ENCODE data around the gene MRPL44. TPM values are rescaled to one million over a fixed set of nuclear protein-coding genes. Genes with fewer than 3 reads are reported as not detected.

The MRPL44 gene
- total RNA-seq, 2 experiments from 2014 or later, result 32.5 to 33.0 TPM

DNA sequence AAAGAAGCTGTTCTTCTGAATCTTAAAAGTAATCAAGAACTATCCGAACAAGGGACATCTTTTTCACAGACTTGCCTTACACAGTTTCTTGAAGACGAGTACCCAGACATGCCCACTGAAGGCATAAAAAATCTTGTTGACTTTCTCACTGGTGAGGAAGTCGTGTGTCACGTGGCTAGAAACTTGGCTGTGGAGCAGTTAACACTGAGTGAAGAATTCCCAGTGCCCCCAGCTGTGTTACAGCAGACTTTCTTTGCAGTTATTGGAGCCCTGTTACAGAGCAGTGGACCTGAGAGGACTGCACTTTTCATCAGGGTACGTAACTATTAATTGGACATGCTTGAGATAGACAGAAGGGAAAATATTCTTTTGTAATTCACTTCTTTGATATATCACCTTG lies 2.4 kb downstream of the MRPL44 start:
- ChIA-PET CTCF (interaction anchor here (3.7 kb wide), 1 partner anchor 11 kb away, joined by 37 read pairs; no protein-coding TSS in a partner anchor), POLR2A (interaction anchor here (0.8 kb wide), 1 partner anchor 12 kb away, joined by 3 read pairs; no protein-coding TSS in a partner anchor)
- no peak for DNase-seq
- H3K27ac Mint-ChIP-seq, result peak overlapping the region; percentile 42
- H3K9me3 Mint-ChIP-seq, result no peaks in the 10 kb centered on the region
- H3K27me3 Mint-ChIP-seq, result no peaks in the 10 kb centered on the region
- peaks cover 63% of the 10 kb centered on the region for H3K4me1 Mint-ChIP-seq
- peak overlapping the region; percentile 39 for H3K4me3 Mint-ChIP-seq
- H3K36me3 Mint-ChIP-seq (ENCODE audit: low read depth), result peaks cover 43% of the 10 kb centered on the region

DNA sequence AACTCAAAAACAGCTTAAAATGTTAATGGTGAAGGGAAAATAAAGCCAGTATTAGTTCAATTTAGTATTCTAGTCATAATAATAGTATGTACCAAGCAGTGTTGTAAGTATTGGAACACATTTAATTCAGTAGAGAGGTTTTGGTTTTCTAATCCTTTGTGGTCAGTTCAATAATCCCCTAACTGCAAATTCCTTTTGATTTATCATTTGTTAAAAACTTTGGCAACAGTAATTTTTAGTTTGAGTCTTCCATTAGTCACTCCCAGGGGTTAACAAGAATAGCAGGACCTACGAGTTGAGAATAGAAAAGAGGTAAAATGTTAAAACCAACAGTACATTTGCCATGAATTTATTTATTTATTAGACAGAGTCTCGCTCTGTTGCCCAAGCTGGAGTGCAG lies 10.7 kb downstream of the MRPL44 start:
- no peak for DNase-seq
- Mint-ChIP-seq H3K36me3 (ENCODE audit: low read depth) (peaks cover 35% of the 10 kb centered on the region), H3K4me3 (no peak overlapping the region), H3K27ac (no peak overlapping the region), H3K4me1 (peaks cover 10% of the 10 kb centered on the region), H3K9me3 (no peaks in the 10 kb centered on the region), H3K27me3 (no peaks in the 10 kb centered on the region)
- POLR2A ChIA-PET, result interaction anchor here (1.1 kb wide), 1 partner anchor 10 kb away, joined by 4 read pairs; no protein-coding TSS in a partner anchor
- CTCF ChIA-PET, result interaction anchor here (0.6 to 5.6 kb wide), 7 partner anchors 10 to 688 kb away, joined by 3 to 82 read pairs (median 5); no protein-coding TSS in a partner anchor

GRCh38 chr2:223969315-223969714 lies 12.1 kb downstream of the MRPL44 start:
- ChIA-PET POLR2A (interaction anchor here (0.8 to 2.4 kb wide), 8 partner anchors 11 to 314 kb away, joined by 3 to 9 read pairs (median 4); partner anchors contain the start of gene MRPL44), CTCF (interaction anchor here (0.6 to 5.6 kb wide), 24 partner anchors 9 to 998 kb away, joined by 3 to 82 read pairs (median 8); partner anchors contain the start of gene MRPL44)
- no peak overlapping the region for H3K27ac Mint-ChIP-seq
- no peak for DNase-seq
- H3K27me3 Mint-ChIP-seq, result no peaks in the 10 kb centered on the region
- peaks cover 29% of the 10 kb centered on the region for H3K36me3 Mint-ChIP-seq (ENCODE audit: low read depth)
- no peaks in the 10 kb centered on the region for H3K9me3 Mint-ChIP-seq
- H3K4me1 Mint-ChIP-seq, result peaks cover 5% of the 10 kb centered on the region
- H3K4me3 Mint-ChIP-seq, result no peak overlapping the region

DNA sequence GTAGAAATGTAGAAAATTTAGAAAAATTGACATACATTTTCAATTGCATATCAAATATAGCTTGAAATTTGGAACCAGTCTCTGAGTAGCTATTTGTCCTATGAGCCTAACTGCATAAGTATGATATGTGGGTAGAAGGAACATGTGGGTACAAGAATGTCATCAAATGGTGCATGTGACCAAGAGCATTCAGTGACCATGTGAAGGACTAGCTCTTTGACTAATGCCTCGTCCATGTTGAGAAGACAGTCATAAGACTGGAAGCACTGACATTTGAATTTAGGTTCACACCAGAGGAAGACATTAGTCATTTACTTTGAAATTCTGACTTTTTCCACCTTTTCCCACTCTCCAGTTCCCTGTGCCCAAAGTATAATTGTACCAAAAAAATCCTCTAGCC lies 12.6 kb downstream of the MRPL44 start:
- Mint-ChIP-seq H3K27ac (no peak overlapping the region), H3K36me3 (ENCODE audit: low read depth) (peaks cover 25% of the 10 kb centered on the region), H3K4me1 (peaks cover 5% of the 10 kb centered on the region), H3K9me3 (no peaks in the 10 kb centered on the region), H3K27me3 (no peaks in the 10 kb centered on the region), H3K4me3 (no peak overlapping the region)
- ChIA-PET CTCF (interaction anchor here (0.6 to 5.6 kb wide), 46 partner anchors 9 to 998 kb away, joined by 3 to 82 read pairs (median 4); partner anchors contain the start of genes CUL3, MRPL44 and SERPINE2), POLR2A (interaction anchor here (0.8 to 2.4 kb wide), 9 partner anchors 12 to 313 kb away, joined by 3 to 9 read pairs (median 4); partner anchors contain the start of gene MRPL44)
- no peak for DNase-seq

- H3K9me3 Mint-ChIP-seq, result no peaks in the 10 kb centered on the region
- peaks cover 24% of the 10 kb centered on the region for H3K36me3 Mint-ChIP-seq (ENCODE audit: low read depth)
- H3K4me3 Mint-ChIP-seq, result no peak overlapping the region
- CTCF ChIA-PET, result interaction anchor here (0.7 to 5.6 kb wide), 48 partner anchors 9 to 615 kb away, joined by 3 to 82 read pairs (median 4); partner anchors contain the start of genes CUL3, MRPL44 and SERPINE2
- no peak overlapping the region for H3K27ac Mint-ChIP-seq
- DNase-seq, result peak; percentile 37
- POLR2A ChIA-PET, result interaction anchor here (0.9 to 2.4 kb wide), 8 partner anchors 13 to 312 kb away, joined by 3 to 9 read pairs (median 4); partner anchors contain the start of gene MRPL44
- H3K27me3 Mint-ChIP-seq, result no peaks in the 10 kb centered on the region
- H3K4me1 Mint-ChIP-seq, result peaks cover 5% of the 10 kb centered on the region
Observed at GRCh38 chr2:223970343-223971128, 13.3 kb downstream of the MRPL44 start.

DNA sequence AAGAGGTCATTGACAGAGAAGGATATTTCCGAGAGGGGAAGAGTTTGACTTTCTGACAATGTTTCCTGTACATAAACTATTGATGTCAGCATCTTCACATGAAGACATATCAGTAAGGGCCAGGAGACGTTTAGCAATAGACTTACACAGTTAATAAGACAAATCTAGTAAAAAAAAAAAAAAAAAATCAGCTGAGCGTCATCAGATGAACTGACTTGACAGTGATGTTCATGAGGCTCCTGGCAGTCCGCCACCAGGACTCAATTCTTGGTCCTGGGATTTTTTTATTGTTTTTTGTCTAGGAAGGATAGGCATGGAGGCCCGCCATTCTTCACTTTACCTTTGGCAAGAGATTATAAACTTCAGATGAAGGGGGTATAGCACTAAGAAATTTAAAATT lies 14.5 kb downstream of the MRPL44 start:
- Mint-ChIP-seq H3K4me1 (peaks cover 3% of the 10 kb centered on the region), H3K4me3 (no peak overlapping the region), H3K36me3 (ENCODE audit: low read depth) (peaks cover 18% of the 10 kb centered on the region), H3K27me3 (no peaks in the 10 kb centered on the region), H3K9me3 (no peaks in the 10 kb centered on the region), H3K27ac (no peak overlapping the region)
- DNase-seq, result no peak
- CTCF ChIA-PET, result interaction anchor here (2.0 to 5.6 kb wide), 4 partner anchors 11 to 315 kb away, joined by 6 to 82 read pairs (median 30); no protein-coding TSS in a partner anchor
- POLR2A ChIA-PET, result interaction anchor here (1.1 kb wide), 1 partner anchor 12 kb away, joined by 3 read pairs; no protein-coding TSS in a partner anchor

- H3K27ac Mint-ChIP-seq, result no peak overlapping the region
- ChIA-PET POLR2A (interaction anchor here (1.1 to 2.0 kb wide), 2 partner anchors 13 to 15 kb away, joined by 3 to 4 read pairs; partner anchors contain the start of gene MRPL44), CTCF (interaction anchor here (0.6 to 5.6 kb wide), 3 partner anchors 17 to 310 kb away, joined by 3 to 82 read pairs (median 3); no protein-coding TSS in a partner anchor)
- no peaks in the 10 kb centered on the region for H3K27me3 Mint-ChIP-seq
- H3K4me1 Mint-ChIP-seq, result peaks cover 3% of the 10 kb centered on the region
- peaks cover 12% of the 10 kb centered on the region for H3K36me3 Mint-ChIP-seq (ENCODE audit: low read depth)
- no peak overlapping the region for H3K4me3 Mint-ChIP-seq
- H3K9me3 Mint-ChIP-seq, result no peaks in the 10 kb centered on the region
- no peak for DNase-seq
Observed at GRCh38 chr2:223972656-223973102, 15.4 kb downstream of the MRPL44 start.

DNA sequence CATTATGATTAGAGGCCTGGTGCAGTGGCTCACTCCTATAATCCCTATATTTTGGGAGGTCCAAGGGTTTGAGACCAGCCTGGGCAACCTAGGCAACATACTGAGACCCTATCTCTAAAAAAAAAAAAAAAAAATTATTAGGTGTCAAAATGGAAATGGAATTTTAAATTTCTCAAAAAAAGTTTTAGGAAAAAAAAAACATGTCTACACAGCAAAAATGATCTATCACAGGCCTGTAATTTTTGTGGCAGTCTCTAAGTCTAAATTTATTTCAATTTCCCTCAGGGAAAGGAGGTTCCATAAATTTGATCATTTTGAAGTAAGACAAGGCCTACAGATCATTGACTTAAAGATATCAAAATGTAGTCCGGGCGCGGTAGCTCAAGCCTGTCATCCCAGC lies 16.3 kb downstream of the MRPL44 start:
- Mint-ChIP-seq H3K27ac (no peak overlapping the region), H3K9me3 (no peaks in the 10 kb centered on the region), H3K27me3 (no peaks in the 10 kb centered on the region), H3K4me3 (no peak overlapping the region), H3K36me3 (ENCODE audit: low read depth) (peaks cover 8% of the 10 kb centered on the region), H3K4me1 (peaks cover 3% of the 10 kb centered on the region)
- DNase-seq, result no peak
- POLR2A ChIA-PET, result interaction anchor here (2.0 kb wide), 1 partner anchor 16 kb away, joined by 4 read pairs; the partner anchor contains the start of gene MRPL44
- CTCF ChIA-PET, result interaction anchor here (0.7 to 1.5 kb wide), 3 partner anchors 15 to 308 kb away, joined by 3 to 4 read pairs (median 3); no protein-coding TSS in a partner anchor

- no peaks in the 10 kb centered on the region for H3K36me3 Mint-ChIP-seq (ENCODE audit: low read depth)
- ChIA-PET POLR2A (no interaction called here), CTCF (interaction anchor here (1.7 kb wide), 1 partner anchor 17 kb away, joined by 6 read pairs; no protein-coding TSS in a partner anchor)
- no peak for DNase-seq
- H3K9me3 Mint-ChIP-seq, result no peaks in the 10 kb centered on the region
- H3K27me3 Mint-ChIP-seq, result no peaks in the 10 kb centered on the region
- H3K4me3 Mint-ChIP-seq, result no peak overlapping the region
- H3K4me1 Mint-ChIP-seq, result no peaks in the 10 kb centered on the region
- no peak overlapping the region for H3K27ac Mint-ChIP-seq
Observed at GRCh38 chr2:223976635-223977226, 19.5 kb downstream of the MRPL44 start.

DNA sequence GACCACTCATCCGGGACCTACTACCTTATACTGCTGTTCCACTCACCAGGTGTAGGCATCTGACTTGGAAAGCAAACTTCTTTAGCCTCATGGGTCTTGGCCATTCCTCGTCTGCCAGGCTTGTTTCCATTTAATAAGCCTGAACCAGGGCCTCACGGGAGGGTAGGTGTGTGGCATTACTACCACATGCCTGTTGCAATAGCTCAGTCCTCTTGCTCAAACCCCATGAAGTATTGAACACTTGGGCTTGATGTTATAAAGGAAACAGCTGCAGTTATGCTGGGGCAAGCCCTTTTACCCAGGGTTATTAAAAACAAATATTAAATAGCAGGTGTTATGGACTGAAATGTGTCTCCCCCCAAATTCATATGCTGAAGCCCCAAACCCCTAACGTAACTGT lies 21.2 kb downstream of the MRPL44 start:
- Mint-ChIP-seq H3K27me3 (no peaks in the 10 kb centered on the region), H3K9me3 (no peaks in the 10 kb centered on the region), H3K4me1 (peaks cover under 1% of the 10 kb centered on the region), H3K36me3 (ENCODE audit: low read depth) (no peaks in the 10 kb centered on the region), H3K4me3 (no peak overlapping the region), H3K27ac (no peak overlapping the region)
- DNase-seq, result no peak
- CTCF ChIA-PET, result interaction anchor here (1.0 to 3.7 kb wide), 3 partner anchors 8 to 15 kb away, joined by 3 to 21 read pairs (median 6); no protein-coding TSS in a partner anchor
- POLR2A ChIA-PET, result no interaction called here

DNA sequence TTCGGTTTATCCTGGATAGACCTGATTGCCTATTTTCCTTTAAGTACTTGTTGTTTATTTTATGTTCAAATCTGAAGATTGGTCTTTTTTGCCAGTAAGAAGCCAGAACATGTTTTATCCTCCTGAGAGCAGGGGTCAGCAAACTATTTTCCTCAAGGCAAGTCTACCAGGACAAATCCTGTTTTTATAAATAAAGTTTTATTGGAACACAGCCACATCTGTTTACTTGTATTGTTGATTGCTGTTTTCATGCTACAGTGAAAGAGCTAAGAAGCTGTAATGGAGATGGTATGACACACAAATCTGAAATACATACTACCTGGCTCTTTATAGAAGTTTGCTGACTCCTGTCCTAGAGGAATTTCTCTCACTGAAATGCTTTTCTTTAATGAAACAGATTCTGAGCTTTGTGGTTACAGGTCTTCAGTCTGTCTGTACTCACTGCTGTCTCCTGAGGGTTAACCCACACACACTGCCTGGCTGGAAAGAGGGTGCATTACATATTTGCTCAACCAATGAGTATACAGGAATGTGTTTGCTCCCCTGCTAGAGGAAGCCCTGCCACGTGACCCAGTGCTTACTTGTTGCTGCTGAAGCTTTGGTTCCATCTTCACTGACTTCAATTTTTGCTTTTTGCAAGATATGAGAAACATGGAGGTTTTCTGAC lies 22.6 kb downstream of the MRPL44 start:
- Mint-ChIP-seq H3K27me3 (no peaks in the 10 kb centered on the region), H3K9me3 (no peaks in the 10 kb centered on the region)
- POLR2A ChIA-PET, result interaction anchor here (0.6 kb wide), 1 partner anchor 193 kb away, joined by 3 read pairs; no protein-coding TSS in a partner anchor

GRCh38 chr2:223980397-223980735 lies 23.1 kb downstream of the MRPL44 start:
- H3K27me3 Mint-ChIP-seq, result no peaks in the 10 kb centered on the region
- H3K27ac Mint-ChIP-seq, result no peak overlapping the region
- POLR2A ChIA-PET, result interaction anchor here (0.6 kb wide), 1 partner anchor 194 kb away, joined by 3 read pairs; no protein-coding TSS in a partner anchor
- CTCF ChIA-PET, result interaction anchor here (0.7 to 3.7 kb wide), 3 partner anchors 10 to 304 kb away, joined by 3 to 21 read pairs (median 12); no protein-coding TSS in a partner anchor
- H3K9me3 Mint-ChIP-seq, result no peaks in the 10 kb centered on the region
- H3K4me3 Mint-ChIP-seq, result no peak overlapping the region
- DNase-seq, result no peak
- peaks cover 2% of the 10 kb centered on the region for H3K4me1 Mint-ChIP-seq
- H3K36me3 Mint-ChIP-seq (ENCODE audit: low read depth), result no peaks in the 10 kb centered on the region

More for the DNA sequence above, 22.6 kb downstream of the MRPL44 start:
- H3K4me1 Mint-ChIP-seq, result peaks cover 2% of the 10 kb centered on the region
- no peak overlapping the region for H3K4me3 Mint-ChIP-seq
- H3K27ac Mint-ChIP-seq, result no peak overlapping the region
- no peak for DNase-seq
- CTCF ChIA-PET, result interaction anchor here (0.7 to 3.7 kb wide), 3 partner anchors 10 to 304 kb away, joined by 3 to 21 read pairs (median 12); no protein-coding TSS in a partner anchor
- no peaks in the 10 kb centered on the region for H3K36me3 Mint-ChIP-seq (ENCODE audit: low read depth)
